HepG2 (cell line): ENCODE measurements around the gene BARX2. TPM values are rescaled to one million over a fixed set of nuclear protein-coding genes. Genes with fewer than 3 reads are reported as not detected.

Source experiments
- AHR ChIP-seq: IDR thresholded peaks from 2 replicates; pipeline ENCODE4 v1.6.1; 2018; ENCODE audit warnings: missing genetic modification reagents, missing compliant biosample characterization
- CEBPG ChIP-seq: IDR thresholded peaks from 2 replicates; pipeline ENCODE4 v1.6.1; 2016
- ELF3 ChIP-seq: IDR thresholded peaks from 2 replicates; pipeline ENCODE4 v1.6.1; 2016; ENCODE audit warnings: missing genetic modification reagents, missing compliant biosample characterization
- ETV5 ChIP-seq: IDR thresholded peaks from 2 replicates; pipeline ENCODE4 v1.6.1; 2018; ENCODE audit warnings: missing biosample characterization, missing genetic modification reagents, inconsistent platforms, borderline replicate concordance
- HMG20A ChIP-seq: IDR thresholded peaks from 2 replicates; pipeline ENCODE4 v1.6.1; 2016; ENCODE audit warnings: borderline replicate concordance
- HMGXB4 ChIP-seq, 2 experiments: sonication (generic) in 1 of 2; formaldehyde crosslinking in 1 of 2; IDR thresholded peaks; 2 replicates each; pipeline versions ENCODE4 v1.4.0 to v1.6.1; 2018 to 2020; ENCODE audit warnings: missing genetic modification reagents in 2 of 2, borderline replicate concordance in 1 of 2, low read depth in 1 of 2, mild to moderate bottlenecking in 1 of 2, missing biosample characterization in 1 of 2
- HNRNPH1 ChIP-seq: fragments of 200-400 bp; formaldehyde crosslinking; optimal IDR thresholded peaks from 2 replicates; pipeline ENCODE3; 2017; ENCODE audit warnings: mild to moderate bottlenecking, low read depth, low read length
- MTA1 ChIP-seq: sonication (generic); formaldehyde crosslinking; IDR thresholded peaks from 2 replicates; pipeline ENCODE4 v1.4.0; 2020; ENCODE audit warnings: missing genetic modification reagents, mild to moderate bottlenecking, borderline replicate concordance
- MXI1 ChIP-seq: IDR thresholded peaks from 3 replicates; pipeline ENCODE4 v1.6.1; 2012; ENCODE audit warnings: low read depth, low read length, inconsistent platforms, borderline replicate concordance
- MYC ChIP-seq: sonication (generic); formaldehyde crosslinking; IDR thresholded peaks from 2 replicates; pipeline ENCODE4 v1.9.0; 2021; ENCODE audit warnings: missing genetic modification reagents, borderline replicate concordance
- PPARG ChIP-seq: conservative IDR thresholded peaks from 2 replicates; pipeline ENCODE4 v1.6.1; 2016; ENCODE audit warnings: missing biosample characterization, missing genetic modification reagents
- SETDB1 ChIP-seq: sonication (generic); formaldehyde crosslinking; IDR thresholded peaks from 2 replicates; pipeline ENCODE4 v1.5.1; 2020; ENCODE audit warnings: missing genetic modification reagents, mild to moderate bottlenecking, borderline replicate concordance
- SMARCC2 ChIP-seq: fragments of 450-650 bp; IDR thresholded peaks from 2 replicates; pipeline ENCODE4 v1.6.1; 2017; ENCODE audit warnings: antibody characterized with exemption, mild to moderate bottlenecking
- TBX2 ChIP-seq: sonication (generic); formaldehyde crosslinking; IDR thresholded peaks from 2 replicates; pipeline ENCODE4 v1.5.0; 2020; ENCODE audit warnings: missing genetic modification reagents, mild to moderate bottlenecking, borderline replicate concordance
- THAP11 ChIP-seq: IDR thresholded peaks from 2 replicates; pipeline ENCODE4 v1.6.1; 2016; ENCODE audit warnings: missing biosample characterization, missing genetic modification reagents
- ZFP1 ChIP-seq: IDR thresholded peaks from 2 replicates; pipeline ENCODE4 v1.6.1; 2016
- ZFP91 ChIP-seq: sonication (generic); formaldehyde crosslinking; IDR thresholded peaks from 2 replicates; pipeline ENCODE4 v1.9.0; 2022; ENCODE audit warnings: missing genetic modification reagents, mild to moderate bottlenecking, borderline replicate concordance
- ZMAT3 ChIP-seq: sonication (generic); formaldehyde crosslinking; conservative IDR thresholded peaks from 2 replicates; pipeline ENCODE4 v1.7.0; 2021; ENCODE audit warnings: missing genetic modification reagents
- ZMYM4 ChIP-seq: sonication (generic); formaldehyde crosslinking; IDR thresholded peaks from 2 replicates; pipeline ENCODE4 v1.8.1; 2023; ENCODE audit warnings: mild to moderate bottlenecking, missing genetic modification reagents
- ZNF160 ChIP-seq: sonication (generic); formaldehyde crosslinking; IDR thresholded peaks from 2 replicates; pipeline ENCODE4 v1.8.0; 2022; ENCODE audit warnings: mild to moderate bottlenecking, inconsistent platforms, missing genetic modification reagents
- ZNF530 ChIP-seq: sonication (generic); formaldehyde crosslinking; IDR thresholded peaks from 2 replicates; pipeline ENCODE4 v1.5.0; 2020; ENCODE audit warnings: low read depth, mild to moderate bottlenecking, missing genetic modification reagents
- ZNF597 ChIP-seq: sonication (generic); formaldehyde crosslinking; IDR thresholded peaks from 2 replicates; pipeline ENCODE4 v1.5.0; 2020; ENCODE audit warnings: missing genetic modification reagents
- ZSCAN29 ChIP-seq: sonication (generic); formaldehyde crosslinking; conservative IDR thresholded peaks from 2 replicates; pipeline ENCODE4 v1.4.0; 2020; ENCODE audit warnings: mild to moderate bottlenecking, missing genetic modification reagents
- polyA plus RNA-seq, 8 experiments: library from polyadenylated mRNA; depleted of rRNA in 3 of 8; stranded (reverse) in 7 of 8; unstranded in 1 of 8; fragments of >200 nt; fragmentation: Illumina TruSeq in 4 of 8; extraction: Trizol in 4 of 8; gene quantifications; 2 replicates each; pipeline versions ENCODE4 v1.2.1 to v1.2.3, GENCODE V29; 2011 to 2016; ENCODE audit warnings: low read depth in 4 of 8, missing spikeins in 1 of 8, mixed read lengths in 1 of 8; ENCODE audit not compliant: insufficient read depth in 1 of 8
- total RNA-seq, 5 experiments: library from RNA; depleted of rRNA; stranded (reverse); fragments of >200 nt; fragmentation: Illumina TruSeq; extraction: Trizol; gene quantifications; 2 replicates each; pipeline ENCODE4 v1.2.3, GENCODE V29; 2016; ENCODE audit warnings: low read depth in 1 of 5
- TF ChIP-seq, protein P1 (sequence below): IDR thresholded peaks from 2 replicates; pipeline ENCODE4 v1.6.1; 2016; ENCODE audit warnings: mild to moderate bottlenecking, missing biosample characterization, missing genetic modification reagents
- TF ChIP-seq, protein P2 (sequence below): IDR thresholded peaks from 2 replicates; pipeline ENCODE4 v1.6.1; 2016

Gene BARX2
- total and polyA plus RNA-seq, 2 of the 13 experiments (the other 11 are each of a cell fraction or from before 2014, with no cell fraction given) = not detected

GRCh38 chr11:129364143-129364654 is 11.4 kb upstream of the BARX2 start (continued):
- TF ChIP-seq HMGXB4 (CRISPR knock-in tag; IDR thresholded peaks at IDR 0.05; ENCODE audit: borderline replicate concordance in 1 of 2, low read depth in 1 of 2) = peak; percentile 95 to 99
- TF ChIP-seq THAP11 = peak; percentile 56; the same call in 1 of the 2 replicates
- TF ChIP-seq TBX2 (CRISPR knock-in tag) = peak; percentile 55; the same call in 1 of the 2 replicates
- TF ChIP-seq PPARG = no peak
- TF ChIP-seq ZMYM4 (CRISPR knock-in tag) = peak; percentile 90
- TF ChIP-seq ETV5 (CRISPR knock-in tag) = peak; percentile 54
- no peak for TF ChIP-seq SMARCC2
- TF ChIP-seq CEBPG (CRISPR knock-in tag) = peak; percentile 57
- peak; percentile 67 for TF ChIP-seq ZFP91
- TF ChIP-seq HMG20A (CRISPR knock-in tag) = peak; percentile 34; the same call in 1 of the 2 replicates
- 0 out of 2 replicates have a peak, but pooled peaks have one; percentile 59 for TF ChIP-seq ZMAT3 (CRISPR knock-in tag)
- TF ChIP-seq ZSCAN29 (CRISPR knock-in tag) = no peak
- TF ChIP-seq MXI1 = peak; percentile 43; the same call in 1 of the 3 replicates
- TF ChIP-seq AHR (CRISPR knock-in tag) = peak; percentile 81; the same call in 1 of the 2 replicates
- TF ChIP-seq ZNF597 (CRISPR knock-in tag) = no peak
- TF ChIP-seq ELF3 (CRISPR knock-in tag) = 0 out of 2 replicates have a peak, but pooled peaks have one; percentile 25
- TF ChIP-seq MTA1 (CRISPR knock-in tag) = peak; percentile 55; the same call in 1 of the 2 replicates
- TF ChIP-seq HNRNPH1 = no peak
- TF ChIP-seq, protein P1, sequence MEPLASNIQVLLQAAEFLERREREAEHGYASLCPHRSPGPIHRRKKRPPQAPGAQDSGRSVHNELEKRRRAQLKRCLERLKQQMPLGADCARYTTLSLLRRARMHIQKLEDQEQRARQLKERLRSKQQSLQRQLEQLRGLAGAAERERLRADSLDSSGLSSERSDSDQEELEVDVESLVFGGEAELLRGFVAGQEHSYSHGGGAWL = peak; percentile 56; the same call in 1 of the 2 replicates
- no peak for TF ChIP-seq ZFP1
- TF ChIP-seq, protein P2, sequence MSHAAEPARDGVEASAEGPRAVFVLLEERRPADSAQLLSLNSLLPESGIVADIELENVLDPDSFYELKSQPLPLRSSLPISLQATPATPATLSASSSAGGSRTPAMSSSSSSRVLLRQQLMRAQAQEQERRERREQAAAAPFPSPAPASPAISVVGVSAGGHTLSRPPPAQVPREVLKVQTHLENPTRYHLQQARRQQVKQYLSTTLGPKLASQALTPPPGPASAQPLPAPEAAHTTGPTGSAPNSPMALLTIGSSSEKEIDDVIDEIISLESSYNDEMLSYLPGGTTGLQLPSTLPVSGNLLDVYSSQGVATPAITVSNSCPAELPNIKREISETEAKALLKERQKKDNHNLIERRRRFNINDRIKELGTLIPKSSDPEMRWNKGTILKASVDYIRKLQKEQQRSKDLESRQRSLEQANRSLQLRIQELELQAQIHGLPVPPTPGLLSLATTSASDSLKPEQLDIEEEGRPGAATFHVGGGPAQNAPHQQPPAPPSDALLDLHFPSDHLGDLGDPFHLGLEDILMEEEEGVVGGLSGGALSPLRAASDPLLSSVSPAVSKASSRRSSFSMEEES = peak; percentile 26; the same call in 1 of the 2 replicates
- TF ChIP-seq ZNF160 (CRISPR knock-in tag) = 0 out of 2 replicates have a peak, but pooled peaks have one; percentile 60
- TF ChIP-seq MYC (CRISPR knock-in tag) = peak; percentile 80
- no peak for TF ChIP-seq SETDB1 (CRISPR knock-in tag)
- no peak for TF ChIP-seq ZNF530 (CRISPR knock-in tag)
